PC-3 (cell line): ENCODE results near the gene LTB. TPM values are rescaled to one million over a fixed set of nuclear protein-coding genes. Genes with fewer than 3 reads are reported as not detected.

Experiments used
- ATAC-seq: fragments of 200-7000 bp; cut with Tn5 transposase; 2 replicates; pipeline ENCODE4 v1.9.1; 2020; ENCODE audit warnings: mild to moderate bottlenecking, moderate library complexity
- BruUV-seq: library from RNA; stranded (reverse); fragments of 400-500 nt; replicated peaks from 2 replicates; lab custom pipeline; 2021; lab: Mats Ljungman, UMichigan
- CTCF ChIA-PET: fragments of 300-600 bp; sonication (Branson Sonifier 250); formaldehyde crosslinking; loops from one replicate; lab custom pipeline; 2022; ENCODE audit warnings: antibody characterized with exemption; lab: Charles Lee
- POLR2A ChIA-PET: fragments of 300-600 bp; sonication (Branson Sonifier 250); formaldehyde crosslinking; loops from one replicate; lab custom pipeline; 2022; ENCODE audit warnings: antibody characterized with exemption; ENCODE audit not compliant: unreplicated experiment; lab: Charles Lee
- DNase-seq: peaks from one replicate; pipeline ENCODE4 v3.0.0-alpha.2; 2015
- H2AFZ ChIP-seq: fragments of 300-600 bp; sonication (generic); 2 replicates; pipeline ENCODE4 v1.6.0; 2016; ENCODE audit warnings: antibody characterized with exemption, low read length
- H3F3A ChIP-seq: fragments of 300-600 bp; sonication (generic); one replicate; pipeline ENCODE4 v1.6.0; 2017; ENCODE audit warnings: antibody characterized with exemption, low read length, control low read depth, mild to moderate bottlenecking; ENCODE audit not compliant: unreplicated experiment
- H3K27ac ChIP-seq: fragments of 300-600 bp; sonication (generic); 2 replicates; pipeline ENCODE4 v1.5.1; 2016; ENCODE audit warnings: mild to moderate bottlenecking, low read length
- H3K27me3 ChIP-seq: fragments of 300-600 bp; sonication (generic); 2 replicates; pipeline ENCODE4 v1.6.1; 2016; ENCODE audit warnings: low read length, mixed read lengths
- H3K36me3 ChIP-seq: fragments of 300-600 bp; sonication (generic); 2 replicates; pipeline ENCODE4 v1.6.1; 2016; ENCODE audit warnings: low read depth, mixed run types, low read length, mixed read lengths
- H3K4me1 ChIP-seq: fragments of 300-600 bp; sonication (generic); 2 replicates; pipeline ENCODE4 v1.5.1; 2016; ENCODE audit warnings: low read length; ENCODE audit not compliant: insufficient read depth
- H3K4me2 ChIP-seq: fragments of 300-600 bp; sonication (generic); 2 replicates; pipeline ENCODE4 v1.6.0; 2016; ENCODE audit warnings: low read length
- H3K4me3 ChIP-seq: fragments of 300-600 bp; sonication (generic); 2 replicates; pipeline ENCODE4 v1.5.1; 2016; ENCODE audit warnings: mild to moderate bottlenecking, low read length, mixed read lengths
- H3K79me2 ChIP-seq: fragments of 300-600 bp; sonication (generic); 2 replicates; pipeline ENCODE4 v1.6.1; 2017; ENCODE audit warnings: low read length, mixed read lengths
- H3K9ac ChIP-seq: fragments of 300-600 bp; sonication (generic); 2 replicates; pipeline ENCODE4 v1.6.0; 2016; ENCODE audit warnings: mild to moderate bottlenecking, low read length
- H3K9me2 ChIP-seq: fragments of 300-600 bp; sonication (generic); replicated peaks from 2 replicates; pipeline ENCODE4 v1.6.1; 2016; ENCODE audit warnings: mixed run types, low read length, mixed read lengths
- H3K9me3 ChIP-seq: fragments of 300-600 bp; sonication (generic); 2 replicates; pipeline ENCODE4 v1.6.1; 2016; ENCODE audit warnings: low read length, mixed read lengths
- H4K20me1 ChIP-seq: fragments of 300-600 bp; sonication (generic); 2 replicates; pipeline ENCODE4 v1.6.1; 2016; ENCODE audit warnings: low read length, mixed read lengths
- CTCF ChIP-seq: fragments of 300-600 bp; sonication (generic); conservative IDR thresholded peaks from 2 replicates; pipeline ENCODE4 v1.5.1; 2017; ENCODE audit warnings: antibody characterized with exemption, low read depth, mild to moderate bottlenecking, low read length
- EZH2 ChIP-seq: fragments of 300-600 bp; sonication (generic); IDR thresholded peaks from one replicate; pipeline ENCODE4 v1.6.1; 2017; ENCODE audit warnings: antibody characterized with exemption, mild to moderate bottlenecking, low read length; ENCODE audit not compliant: unreplicated experiment
- EZH2phosphoT487 ChIP-seq: fragments of 300-600 bp; sonication (generic); IDR thresholded peaks from 2 replicates; pipeline ENCODE4 v1.6.1; 2018; ENCODE audit warnings: mild to moderate bottlenecking, antibody characterized with exemption, low read length, borderline replicate concordance
- intact Hi-C: fragments of 100-400 bp; cut with micrococcal nuclease; formaldehyde crosslinking; loops from 2 replicates; pipeline ENCODE4 v1.9.0; 2023
- total RNA-seq: library from RNA; depleted of rRNA; stranded (reverse); fragments of >200 nt; gene quantifications from 2 replicates; pipeline ENCODE4 v1.2.3, GENCODE V29; 2014

The LTB gene
- total RNA-seq, 1 experiment from 2014 or later, result 1.5 TPM

- Histone ChIP-seq H3K4me2 (peak overlapping the region; percentile 99), H4K20me1 (no peaks in the 10 kb centered on the region), H3K36me3 (no peaks in the 10 kb centered on the region), H3K9ac (peak overlapping the region; percentile 64), H3K79me2 (no peaks in the 10 kb centered on the region), H3K4me3 (peak overlapping the region; percentile 83), H3K9me2 (no peaks in the 10 kb centered on the region), H3K27me3 (no peaks in the 10 kb centered on the region), H3K9me3 (no peaks in the 10 kb centered on the region), H3K4me1 (peaks cover 11% of the 10 kb centered on the region; the same call in 1 of the 2 replicates), H3F3A (no peaks in the 10 kb centered on the region), H2AFZ (peak overlapping the region; percentile 99), H3K27ac (no peak overlapping the region)
- ChIA-PET POLR2A (interaction anchor here (0.6 kb wide), 1 partner anchor 188 kb away, joined by 3 read pairs; no protein-coding TSS in a partner anchor), CTCF (interaction anchor here (0.9 to 1.8 kb wide), 2 partner anchors 15 to 17 kb away, joined by 3 to 6 read pairs; no protein-coding TSS in a partner anchor)
- no peak for DNase-seq
- ATAC-seq, result peak; percentile 11
- BruUV-seq, result TSS peak; percentile 52
- no peak for TF ChIP-seq EZH2
- no peak for TF ChIP-seq EZH2phosphoT487
- TF ChIP-seq CTCF, result no peak
- intact Hi-C loops, result loop anchor here (1.0 kb wide), 1 partner anchor 17 kb away; no protein-coding TSS in a partner anchor
Observed at GRCh38 chr6:31581434-31582229, 592 bp downstream of the LTB start.

GRCh38 chr6:31580807-31581433 lies 1.3 kb downstream of the LTB start:
- H3F3A ChIP-seq, result no peaks in the 10 kb centered on the region
- peak overlapping the region; percentile 99 for H2AFZ ChIP-seq
- peak overlapping the region; percentile 64 for H3K9ac ChIP-seq
- BruUV-seq, result no TSS peak
- ChIA-PET CTCF (interaction anchor here (0.9 to 1.8 kb wide), 2 partner anchors 16 to 17 kb away, joined by 3 to 6 read pairs; no protein-coding TSS in a partner anchor), POLR2A (interaction anchor here (0.6 kb wide), 1 partner anchor 189 kb away, joined by 3 read pairs; no protein-coding TSS in a partner anchor)
- no peaks in the 10 kb centered on the region for H3K36me3 ChIP-seq
- no peaks in the 10 kb centered on the region for H3K27me3 ChIP-seq
- H3K9me2 ChIP-seq, result no peaks in the 10 kb centered on the region
- H3K9me3 ChIP-seq, result no peaks in the 10 kb centered on the region
- H4K20me1 ChIP-seq, result no peaks in the 10 kb centered on the region
- H3K4me2 ChIP-seq, result peak overlapping the region; percentile 99
- peaks cover 11% of the 10 kb centered on the region; the same call in 1 of the 2 replicates for H3K4me1 ChIP-seq
- no peak overlapping the region for H3K27ac ChIP-seq
- intact Hi-C loops, result loop anchor here (1.0 kb wide), 1 partner anchor 17 kb away; no protein-coding TSS in a partner anchor
- ATAC-seq (peak; percentile 98), DNase-seq (peak; percentile 75)
- peak overlapping the region; percentile 83 for H3K4me3 ChIP-seq
- peak; percentile 95 for TF ChIP-seq CTCF
- TF ChIP-seq EZH2, result no peak
- no peaks in the 10 kb centered on the region for H3K79me2 ChIP-seq
